Measurements from ENCODE around the gene USHBP1.

DNA sequence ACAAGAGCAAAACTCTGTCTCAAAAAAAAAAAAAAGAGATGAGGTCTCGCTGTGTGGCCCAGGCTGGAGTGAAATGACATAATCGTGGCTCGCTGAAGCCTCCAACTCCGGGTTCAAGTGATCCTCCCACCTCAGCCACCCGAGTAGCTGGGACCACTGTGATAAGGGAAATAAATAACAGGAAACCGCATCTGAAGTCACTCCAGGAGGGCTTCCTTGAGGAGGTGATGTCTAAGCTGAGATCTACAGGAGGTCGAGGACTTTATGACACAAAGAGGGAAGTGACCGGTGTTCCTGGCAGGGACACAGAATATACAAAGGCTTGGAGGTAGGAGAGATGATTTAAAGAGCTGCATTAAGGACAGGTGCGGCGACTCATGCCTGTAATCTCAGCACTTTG lies 9.9 kb downstream of the USHBP1 start:
- TF ChIP-seq CTCF (IDR thresholded peaks at IDR 0.05) (no peak), POLR2A (IDR thresholded peaks at IDR 0.05) (no peak)

Data from Peyer's patch (tissue), 4 donors.